ENCODE data around the gene TSPO2. TPM values are rescaled to one million over a fixed set of nuclear protein-coding genes. Genes with fewer than 3 reads are reported as not detected.

Gene TSPO2
- total and polyA plus RNA-seq, 9 of the 15 experiments (the other 6 are each of a cell fraction or from before 2014, with no cell fraction given) = not detected

DNA sequence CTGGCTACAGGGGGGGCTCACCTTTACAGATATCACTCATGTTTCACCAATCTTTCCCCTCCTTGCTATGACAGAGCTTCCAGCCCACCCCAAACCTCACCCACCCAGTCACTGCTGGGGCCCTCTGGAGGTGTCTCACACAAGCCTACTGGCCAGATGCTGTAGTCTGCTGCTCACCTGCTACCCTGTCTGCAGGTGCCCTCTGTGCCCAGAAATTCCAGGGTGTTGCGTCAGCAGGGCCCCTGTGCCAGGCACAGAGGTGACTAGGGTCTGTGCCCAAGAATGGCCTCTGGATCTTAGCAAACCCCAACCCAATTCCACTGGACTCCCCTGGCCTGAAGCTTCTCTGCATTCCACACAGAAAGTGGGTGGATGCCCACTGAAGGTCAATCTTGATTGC lies 24.6 kb upstream of the TSPO2 start (continued):
- TF ChIP-seq, protein P1, sequence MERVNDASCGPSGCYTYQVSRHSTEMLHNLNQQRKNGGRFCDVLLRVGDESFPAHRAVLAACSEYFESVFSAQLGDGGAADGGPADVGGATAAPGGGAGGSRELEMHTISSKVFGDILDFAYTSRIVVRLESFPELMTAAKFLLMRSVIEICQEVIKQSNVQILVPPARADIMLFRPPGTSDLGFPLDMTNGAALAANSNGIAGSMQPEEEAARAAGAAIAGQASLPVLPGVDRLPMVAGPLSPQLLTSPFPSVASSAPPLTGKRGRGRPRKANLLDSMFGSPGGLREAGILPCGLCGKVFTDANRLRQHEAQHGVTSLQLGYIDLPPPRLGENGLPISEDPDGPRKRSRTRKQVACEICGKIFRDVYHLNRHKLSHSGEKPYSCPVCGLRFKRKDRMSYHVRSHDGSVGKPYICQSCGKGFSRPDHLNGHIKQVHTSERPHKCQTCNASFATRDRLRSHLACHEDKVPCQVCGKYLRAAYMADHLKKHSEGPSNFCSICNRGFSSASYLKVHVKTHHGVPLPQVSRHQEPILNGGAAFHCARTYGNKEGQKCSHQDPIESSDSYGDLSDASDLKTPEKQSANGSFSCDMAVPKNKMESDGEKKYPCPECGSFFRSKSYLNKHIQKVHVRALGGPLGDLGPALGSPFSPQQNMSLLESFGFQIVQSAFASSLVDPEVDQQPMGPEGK (CRISPR knock-in tag; IDR thresholded peaks at IDR 0.05; ENCODE audit: borderline replicate concordance) = no peak
- TF ChIP-seq HIVEP1 (CRISPR knock-in tag; IDR thresholded peaks at IDR 0.05) (no peak), MIER1 (IDR thresholded peaks at IDR 0.05; ENCODE audit: low read depth) (no peak), CBX8 (IDR thresholded peaks at IDR 0.05; ENCODE audit: borderline replicate concordance, extremely low read depth, low read depth, low read length, poor library complexity, severe bottlenecking) (no peak), HDAC3 (IDR thresholded peaks at IDR 0.05; ENCODE audit: borderline replicate concordance, partially characterized antibody) (no peak), NR2C2 (CRISPR knock-in tag; IDR thresholded peaks at IDR 0.05) (no peak), NR2C2 (tag; IDR thresholded peaks at IDR 0.05) (no peak), FUS (optimal IDR thresholded peaks at IDR 0.05; ENCODE audit: low read depth, low read length) (no peak), SREBF2 (CRISPR knock-in tag; IDR thresholded peaks at IDR 0.05) (no peak)

DNA sequence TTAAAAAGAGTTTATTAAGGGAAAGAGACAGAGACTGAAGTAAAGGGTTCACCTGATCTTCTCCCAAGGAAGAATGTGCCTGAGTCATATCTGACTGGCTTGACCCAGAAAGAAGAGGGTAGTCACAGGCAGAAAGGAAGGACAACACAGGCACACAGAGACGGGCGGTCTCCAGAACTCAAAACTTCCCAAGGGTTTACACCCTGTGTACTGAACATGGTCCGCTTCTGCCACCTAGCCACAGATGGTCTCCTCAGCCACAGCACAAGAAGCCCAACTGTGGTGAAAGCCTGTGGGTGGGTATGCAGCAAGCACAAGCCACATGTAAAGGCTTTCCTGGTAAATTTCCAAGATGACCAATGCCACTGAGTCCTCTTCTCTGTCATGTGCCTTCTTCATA lies 20.4 kb upstream of the TSPO2 start:
- DNase-seq (ENCODE audit: extremely low read depth in 1 of 4, low spot score in 3 of 4) (peak in 1 of 4 experiments; percentile 36), ATAC-seq (peak; percentile 76), FAIRE-seq (peak; percentile 35)
- Histone ChIP-seq H3K4me1 (replicated peaks in 1 of 2; ENCODE audit: control insufficient read depth in 2 of 2, insufficient read depth in 2 of 2, low read length in 2 of 2) (no peaks in the 10 kb centered on the region), H3K9me1 (ENCODE audit: control insufficient read depth, insufficient read depth, low read length) (no peaks in the 10 kb centered on the region), H3K27ac (ENCODE audit: extremely low read depth, low read depth, low read length) (no peak overlapping the region), H4K20me1 (replicated peaks; ENCODE audit: control insufficient read depth, insufficient read depth, low read length) (no peaks in the 10 kb centered on the region), H3K9ac (ENCODE audit: insufficient read depth in 1 of 2, low read depth in 2 of 2, low read length in 2 of 2) (no peak overlapping the region), H3K4me3 (no peak overlapping the region), H3K4me2 (ENCODE audit: insufficient read depth, low read length) (no peak overlapping the region), H3K9me3 (replicated peaks; ENCODE audit: control insufficient read depth, insufficient read depth, low read depth, low read length) (no peaks in the 10 kb centered on the region), H3K79me2 (ENCODE audit: control insufficient read depth, insufficient read depth, low read length) (no peaks in the 10 kb centered on the region), H2AFZ (ENCODE audit: low read depth, low read length) (no peak overlapping the region), H3K27me3 (ENCODE audit: control insufficient read depth in 2 of 2, insufficient read depth in 2 of 2, low read length in 2 of 2) (peaks cover 10 to 17% of the 10 kb centered on the region in 2 experiments; a peak in 3 of 5 replicates), H3K36me3 (ENCODE audit: control insufficient read depth, insufficient read depth, low read length) (no peaks in the 10 kb centered on the region)
- CTCF ChIA-PET (ENCODE audit: low intra/inter-chr PET ratio) = interaction anchor here (0.6 kb wide), 1 partner anchor 16 kb away, joined by 3 read pairs; no protein-coding TSS in a partner anchor
- in situ Hi-C loops (cut with MboI) (no loop called here), intact Hi-C loops (cut with micrococcal nuclease) (loop anchor here (10.0 kb wide), 1 partner anchor 477 kb away; no protein-coding TSS in a partner anchor)
- 0% methylated on average over 3 of the region's 3 CpGs for WGBS (ENCODE audit: insufficient coverage, low coverage, missing lambda C conversion rate)
- POLR2A ChIA-PET = no interaction called here
- BruUV-seq (replicated peaks) = no TSS peak
- TF ChIP-seq, protein P2, sequence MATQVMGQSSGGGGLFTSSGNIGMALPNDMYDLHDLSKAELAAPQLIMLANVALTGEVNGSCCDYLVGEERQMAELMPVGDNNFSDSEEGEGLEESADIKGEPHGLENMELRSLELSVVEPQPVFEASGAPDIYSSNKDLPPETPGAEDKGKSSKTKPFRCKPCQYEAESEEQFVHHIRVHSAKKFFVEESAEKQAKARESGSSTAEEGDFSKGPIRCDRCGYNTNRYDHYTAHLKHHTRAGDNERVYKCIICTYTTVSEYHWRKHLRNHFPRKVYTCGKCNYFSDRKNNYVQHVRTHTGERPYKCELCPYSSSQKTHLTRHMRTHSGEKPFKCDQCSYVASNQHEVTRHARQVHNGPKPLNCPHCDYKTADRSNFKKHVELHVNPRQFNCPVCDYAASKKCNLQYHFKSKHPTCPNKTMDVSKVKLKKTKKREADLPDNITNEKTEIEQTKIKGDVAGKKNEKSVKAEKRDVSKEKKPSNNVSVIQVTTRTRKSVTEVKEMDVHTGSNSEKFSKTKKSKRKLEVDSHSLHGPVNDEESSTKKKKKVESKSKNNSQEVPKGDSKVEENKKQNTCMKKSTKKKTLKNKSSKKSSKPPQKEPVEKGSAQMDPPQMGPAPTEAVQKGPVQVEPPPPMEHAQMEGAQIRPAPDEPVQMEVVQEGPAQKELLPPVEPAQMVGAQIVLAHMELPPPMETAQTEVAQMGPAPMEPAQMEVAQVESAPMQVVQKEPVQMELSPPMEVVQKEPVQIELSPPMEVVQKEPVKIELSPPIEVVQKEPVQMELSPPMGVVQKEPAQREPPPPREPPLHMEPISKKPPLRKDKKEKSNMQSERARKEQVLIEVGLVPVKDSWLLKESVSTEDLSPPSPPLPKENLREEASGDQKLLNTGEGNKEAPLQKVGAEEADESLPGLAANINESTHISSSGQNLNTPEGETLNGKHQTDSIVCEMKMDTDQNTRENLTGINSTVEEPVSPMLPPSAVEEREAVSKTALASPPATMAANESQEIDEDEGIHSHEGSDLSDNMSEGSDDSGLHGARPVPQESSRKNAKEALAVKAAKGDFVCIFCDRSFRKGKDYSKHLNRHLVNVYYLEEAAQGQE (IDR thresholded peaks at IDR 0.05; ENCODE audit: borderline replicate concordance) = 0 out of 2 replicates have a peak, but pooled peaks have one; percentile 9
- TF ChIP-seq, protein P2 (CRISPR knock-in tag; IDR thresholded peaks at IDR 0.05; ENCODE audit: low read depth) = no peak
- TF ChIP-seq ZNF239 (CRISPR knock-in tag; IDR thresholded peaks at IDR 0.05) = no peak

Data from K562 (cell line).